Stimulated activated CD4-positive, alpha-beta T cell treated with anti-CD3 and anti-CD28 coated beads, Interleukin-12 subunit alpha, Interleukin-12 subunit beta, amount 100 ng/mL, for 48 hours (primary cell): ENCODE results near the gene HNRNPUL1.

Source experiments
- DNase-seq, 3 donors: peaks; one replicate each; pipeline ENCODE4 v3.0.0-alpha.2; 2020; ENCODE audit warnings: low read depth in 2 of 3, low spot score in 1 of 3

HNRNPUL1 gene

GRCh38 chr19:41233748-41234240 lies 30.4 kb upstream of the HNRNPUL1 start:
- DNase-seq: no peak

DNA sequence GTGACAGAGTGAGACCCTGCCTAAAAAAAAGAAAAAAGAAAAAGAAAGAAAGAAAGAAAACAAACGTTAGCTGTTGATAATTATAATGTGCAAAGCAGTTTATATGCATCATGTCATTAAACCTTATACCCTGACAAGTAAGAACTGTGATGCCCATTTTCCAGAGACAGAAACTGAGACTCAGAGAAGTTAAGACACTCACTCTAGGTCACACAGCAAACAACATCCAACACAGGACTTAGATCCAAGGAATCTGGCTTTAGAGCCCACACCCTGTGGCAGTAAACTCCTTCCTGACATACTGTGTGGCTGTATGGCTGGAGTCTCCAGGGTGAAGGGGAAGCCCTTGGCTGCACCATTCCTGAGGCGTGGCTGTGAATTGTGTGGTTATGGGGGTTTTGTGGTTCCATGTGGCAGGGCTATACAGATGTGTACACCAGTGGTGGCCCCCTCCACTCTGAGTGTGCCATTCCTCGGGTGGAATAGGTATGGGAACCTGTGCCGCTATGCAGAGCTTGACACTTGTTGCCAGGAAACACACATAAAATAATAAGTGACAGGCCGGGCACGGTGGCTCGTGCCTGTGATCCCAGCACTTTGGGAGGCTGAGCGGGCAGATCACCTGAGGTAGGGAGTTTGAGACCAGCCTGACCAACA lies 29.5 kb upstream of the HNRNPUL1 start:
- no peak for DNase-seq

DNA sequence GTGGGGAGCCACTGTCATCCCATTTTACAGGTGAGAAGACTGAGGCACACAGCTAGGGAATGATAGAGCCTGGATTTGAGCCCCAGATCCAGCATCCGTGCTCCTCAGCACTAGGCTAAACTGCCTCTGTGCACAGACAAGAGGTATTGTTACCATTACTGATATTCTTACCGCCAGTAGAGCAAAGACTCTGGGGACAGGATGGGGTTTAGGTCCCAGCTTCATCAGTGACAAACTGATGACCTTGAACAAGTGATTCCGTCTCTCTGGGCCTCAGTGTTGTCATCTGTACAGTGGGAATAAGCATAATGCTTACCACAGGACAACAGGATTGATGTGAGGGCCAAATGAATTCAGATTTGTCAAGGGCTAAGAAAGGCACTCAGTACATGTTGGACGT lies 28.7 kb upstream of the HNRNPUL1 start:
- no peak for DNase-seq

- DNase-seq: no peak
Observed at GRCh38 chr19:41238244-41238643, 25.9 kb upstream of the HNRNPUL1 start.

GRCh38 chr19:41239363-41239762 lies 24.8 kb upstream of the HNRNPUL1 start:
- no peak for DNase-seq

- no peak for DNase-seq
Observed at GRCh38 chr19:41239961-41240574, 24.1 kb upstream of the HNRNPUL1 start.

DNA sequence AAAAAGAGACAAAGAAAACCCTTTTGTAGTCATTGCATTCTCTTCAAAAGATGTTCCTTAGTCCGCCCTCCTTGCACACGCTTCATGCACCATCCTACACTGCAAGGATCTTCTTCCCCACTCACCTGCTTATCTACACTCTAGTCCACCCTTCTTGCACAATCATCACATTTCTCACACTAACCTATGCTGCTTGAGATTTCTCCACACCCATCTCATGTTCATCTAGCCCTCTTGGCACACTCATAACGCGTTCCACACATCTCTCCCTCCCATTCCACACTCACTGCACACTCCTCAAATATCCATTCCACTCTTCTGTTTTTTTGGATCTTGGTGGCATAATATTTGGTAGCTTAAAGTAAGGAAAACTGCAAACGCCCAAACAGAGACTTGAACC lies 22.3 kb upstream of the HNRNPUL1 start:
- no peak for DNase-seq

- DNase-seq: no peak
Observed at GRCh38 chr19:41244117-41244516, 20.1 kb upstream of the HNRNPUL1 start.

DNA sequence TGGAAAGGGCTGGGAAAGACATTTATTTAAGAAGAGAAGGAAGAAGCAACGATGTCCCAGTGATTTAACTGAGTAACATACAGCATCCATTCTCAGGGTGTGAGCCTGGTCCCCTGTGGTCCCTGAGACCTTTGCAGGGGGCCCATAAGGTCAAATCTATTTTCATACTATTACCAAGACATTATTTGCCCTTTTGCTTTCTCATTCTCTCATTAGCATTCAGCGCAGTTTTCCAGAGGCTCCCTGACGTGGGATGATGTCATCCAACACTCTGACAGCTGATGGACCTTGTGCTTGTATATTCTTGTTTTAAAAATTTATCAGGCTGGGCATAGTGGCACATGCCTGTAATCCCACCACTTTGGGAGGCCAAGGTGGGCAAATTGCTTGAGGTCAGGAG lies 18.3 kb upstream of the HNRNPUL1 start:
- no peak for DNase-seq

DNA sequence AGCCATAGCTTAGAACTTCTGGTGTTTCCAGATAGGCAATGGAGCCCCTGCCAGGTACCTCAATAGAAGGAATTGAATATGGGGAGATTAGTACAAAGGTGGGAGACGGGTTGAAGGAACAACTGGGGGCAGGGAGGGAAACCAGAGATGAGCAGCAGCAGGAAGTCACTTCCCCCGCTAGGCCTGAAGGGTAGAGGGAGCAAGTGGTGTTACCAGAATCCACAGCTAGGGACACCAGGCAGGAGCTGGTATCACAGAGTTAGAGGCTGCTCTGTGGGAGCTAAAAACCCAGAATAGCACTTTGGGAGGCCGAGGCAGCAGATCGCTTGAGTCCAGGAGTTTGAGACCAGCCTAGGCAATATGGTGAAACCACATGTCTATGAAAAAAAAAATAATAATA lies 15.3 kb upstream of the HNRNPUL1 start:
- no peak for DNase-seq

DNA sequence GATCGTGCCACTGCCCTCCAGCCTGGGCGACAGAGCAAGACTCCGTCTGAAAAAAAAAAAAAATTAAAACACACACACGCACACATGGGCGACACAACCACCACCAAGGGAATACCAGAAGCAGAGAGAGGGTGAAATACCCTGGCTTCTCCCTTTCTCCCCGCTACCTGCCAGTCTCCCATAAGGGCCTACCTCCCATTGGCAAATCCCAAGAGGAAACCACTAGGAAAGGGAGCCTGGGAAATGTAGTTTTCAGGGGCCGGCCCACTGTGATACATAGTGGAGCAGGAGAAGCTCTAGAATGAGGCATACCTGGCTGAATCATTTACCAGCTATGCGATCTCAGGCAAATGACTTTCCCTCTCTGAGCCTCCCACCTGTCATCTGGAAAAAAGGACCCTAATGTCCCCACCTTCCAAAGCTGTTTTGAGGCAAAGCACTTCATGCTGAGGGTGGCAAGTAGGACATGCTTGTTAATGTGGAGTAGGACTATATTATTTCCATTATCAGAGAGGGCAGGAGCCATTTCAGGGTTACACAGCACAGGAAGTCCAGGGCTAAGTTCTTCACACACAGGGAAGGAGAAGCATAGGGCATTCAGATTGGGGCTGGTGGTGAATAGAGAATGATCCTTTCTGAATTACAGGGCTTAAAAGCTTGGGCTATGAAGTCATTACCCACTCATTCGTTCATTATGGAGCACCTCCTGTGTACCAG lies 14.3 kb upstream of the HNRNPUL1 start:
- DNase-seq: no peak

- no peak for DNase-seq
Observed at GRCh38 chr19:41253660-41254059, 10.5 kb upstream of the HNRNPUL1 start.

DNA sequence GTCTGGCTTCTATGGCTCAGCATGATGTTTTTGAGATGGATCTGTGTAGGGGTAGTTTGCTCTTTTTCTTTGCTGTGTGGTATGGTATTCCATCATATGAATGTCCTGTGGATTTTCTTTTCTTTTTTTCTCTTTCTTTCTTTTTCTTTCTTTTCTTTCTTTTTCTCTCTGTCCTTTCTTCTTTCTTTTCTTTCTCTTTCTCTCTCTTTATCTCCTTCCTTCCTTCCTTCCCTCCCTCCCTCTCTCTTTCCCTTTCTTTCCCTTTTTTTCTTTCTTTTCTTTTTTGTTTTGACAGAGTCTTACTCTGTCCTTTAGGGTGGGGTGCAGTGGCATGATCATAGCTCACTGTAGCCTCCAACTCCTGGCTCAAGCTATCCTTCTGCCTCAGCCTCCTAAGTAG lies 9.0 kb upstream of the HNRNPUL1 start:
- no peak for DNase-seq

DNA sequence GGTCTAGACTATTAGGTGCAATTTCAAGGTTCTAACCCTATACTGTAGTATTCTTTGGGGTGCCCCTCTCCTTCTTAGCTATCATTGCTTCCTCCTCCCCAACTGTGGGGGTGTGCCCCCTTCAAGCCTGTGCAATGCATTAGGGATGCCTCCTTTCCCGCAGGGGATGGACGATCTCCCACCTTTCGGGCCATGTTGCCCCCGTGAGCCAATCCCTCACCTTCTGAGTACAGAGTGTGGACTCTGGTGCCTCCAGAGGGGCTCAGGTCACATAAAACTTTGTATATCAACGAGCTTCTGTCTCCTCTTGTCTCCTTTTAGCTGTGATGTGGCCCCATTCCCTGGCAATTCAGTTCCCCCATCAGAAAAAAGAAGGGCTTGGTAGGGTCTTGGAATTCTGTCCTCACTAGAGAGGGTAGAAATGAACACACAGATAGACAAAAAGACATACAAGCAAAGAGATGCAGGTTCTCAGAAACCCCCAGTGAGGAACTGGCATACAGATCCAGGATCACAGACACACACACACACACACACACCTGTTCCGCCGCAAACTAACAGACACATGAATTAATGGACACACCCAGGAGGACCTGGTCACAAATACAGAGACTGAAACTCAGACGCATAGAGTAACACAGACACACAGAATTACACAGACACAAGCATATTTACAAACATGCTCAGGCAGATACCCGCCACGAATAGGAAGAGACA lies 2.5 kb upstream of the HNRNPUL1 start:
- DNase-seq: no peak

- peak; percentile 75 to 81 (median 75) for DNase-seq
Observed at GRCh38 chr19:41263042-41263849, 926 bp upstream of the HNRNPUL1 start.

DNA sequence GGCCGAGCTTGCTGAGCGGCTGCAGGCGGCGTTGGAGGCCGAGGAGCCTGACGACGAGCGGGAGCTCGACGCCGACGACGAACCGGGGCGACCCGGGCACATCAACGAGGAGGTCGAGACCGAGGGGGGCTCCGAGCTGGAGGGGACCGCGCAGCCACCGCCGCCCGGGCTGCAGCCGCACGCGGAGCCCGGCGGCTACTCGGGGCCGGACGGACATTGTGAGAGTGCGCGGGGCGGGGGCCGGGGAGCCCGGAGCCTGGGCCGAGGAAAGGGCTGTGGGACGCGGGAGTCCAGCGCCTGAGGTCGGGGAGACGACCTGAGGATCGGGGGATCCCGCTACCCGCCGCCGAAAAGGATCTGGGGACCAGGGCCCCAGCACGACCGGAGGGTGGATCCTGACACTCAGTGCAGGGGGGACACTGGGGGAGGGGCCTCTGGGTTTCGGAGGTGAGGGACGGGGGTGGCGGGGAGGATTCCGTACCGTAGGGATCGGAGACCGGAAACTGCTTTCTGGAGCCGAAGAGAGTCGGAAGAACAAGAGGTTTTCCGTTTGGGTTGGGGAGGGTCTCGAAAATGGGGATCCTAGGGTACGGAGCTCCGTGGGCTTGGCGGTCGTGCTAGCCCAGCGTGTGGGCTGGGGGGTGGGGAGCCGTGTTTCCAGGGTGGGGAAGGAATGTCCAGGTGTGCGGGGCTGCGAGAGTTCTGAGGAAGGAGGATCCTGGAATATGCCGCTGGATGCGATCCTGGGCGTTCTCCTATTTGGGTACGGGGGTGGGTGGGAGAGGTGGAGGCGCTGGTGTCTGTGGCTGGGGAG lies 616 bp downstream of the HNRNPUL1 start:
- peak; percentile 51 to 67 (median 55) for DNase-seq

DNA sequence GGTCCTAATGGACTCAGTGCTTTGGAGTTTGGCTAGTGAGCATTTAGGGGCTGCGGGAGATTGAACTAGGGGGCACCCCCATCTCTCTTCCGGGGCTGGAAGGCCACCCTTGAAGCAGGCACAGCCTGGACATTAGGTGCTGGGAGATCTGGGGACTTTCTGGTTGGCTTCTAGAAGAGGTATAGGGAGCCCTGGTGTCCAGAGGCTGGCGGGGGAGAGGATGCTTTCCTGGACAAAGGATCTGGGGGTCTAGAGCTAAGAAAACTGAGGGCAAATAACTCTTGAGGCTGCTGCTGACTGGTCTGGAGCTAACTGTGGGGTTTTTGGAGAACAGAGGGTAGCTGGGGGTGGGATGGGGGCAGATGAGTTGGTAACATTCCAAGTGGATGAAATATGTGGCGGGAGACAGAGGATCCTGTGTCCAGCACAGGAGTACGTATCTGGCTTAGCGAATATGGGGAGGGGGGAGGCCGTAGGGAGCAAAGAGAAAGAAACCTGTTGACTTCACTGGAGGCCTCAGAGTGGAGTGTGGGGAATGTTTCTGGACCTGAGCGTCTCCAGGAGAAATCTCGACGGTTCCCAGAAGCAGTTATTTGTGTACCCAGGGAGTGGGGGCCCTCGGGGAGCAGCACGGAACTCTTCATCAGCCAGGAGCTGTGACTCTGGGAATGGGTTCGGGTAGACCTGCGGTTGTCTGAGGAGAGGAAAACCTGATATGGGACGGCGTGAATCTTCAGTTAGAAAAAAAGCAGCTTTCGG lies 1.4 kb downstream of the HNRNPUL1 start:
- DNase-seq: no peak

DNA sequence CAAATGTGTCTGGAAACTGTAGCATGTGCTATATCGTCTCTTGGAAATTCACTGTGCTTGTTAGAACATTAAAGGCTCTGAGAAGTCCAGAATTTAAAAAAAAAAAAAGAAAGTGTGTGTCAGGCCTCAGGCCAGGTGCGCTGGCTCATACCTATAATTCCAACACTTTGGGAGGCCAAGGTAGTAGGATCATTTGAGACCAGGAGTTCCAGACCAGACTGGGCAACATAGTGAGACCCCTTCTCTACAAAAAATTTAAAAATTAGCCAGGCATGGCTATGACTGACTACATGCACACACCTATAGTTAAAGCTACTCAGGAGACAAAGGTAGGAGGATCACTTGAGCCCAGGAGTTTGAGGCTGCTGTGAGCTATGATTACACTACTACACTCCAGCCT lies 4.9 kb downstream of the HNRNPUL1 start:
- no peak for DNase-seq

- DNase-seq: no peak
Observed at GRCh38 chr19:41269571-41269970, 5.4 kb downstream of the HNRNPUL1 start.
